ENCODE data around the gene ARL2BP. TPM values are rescaled to one million over a fixed set of nuclear protein-coding genes. Genes with fewer than 3 reads are reported as not detected.

ARL2BP gene
- total RNA-seq, 4 donors from 2014 or later = 48.8 to 67.3 (median 65.0) TPM

DNA sequence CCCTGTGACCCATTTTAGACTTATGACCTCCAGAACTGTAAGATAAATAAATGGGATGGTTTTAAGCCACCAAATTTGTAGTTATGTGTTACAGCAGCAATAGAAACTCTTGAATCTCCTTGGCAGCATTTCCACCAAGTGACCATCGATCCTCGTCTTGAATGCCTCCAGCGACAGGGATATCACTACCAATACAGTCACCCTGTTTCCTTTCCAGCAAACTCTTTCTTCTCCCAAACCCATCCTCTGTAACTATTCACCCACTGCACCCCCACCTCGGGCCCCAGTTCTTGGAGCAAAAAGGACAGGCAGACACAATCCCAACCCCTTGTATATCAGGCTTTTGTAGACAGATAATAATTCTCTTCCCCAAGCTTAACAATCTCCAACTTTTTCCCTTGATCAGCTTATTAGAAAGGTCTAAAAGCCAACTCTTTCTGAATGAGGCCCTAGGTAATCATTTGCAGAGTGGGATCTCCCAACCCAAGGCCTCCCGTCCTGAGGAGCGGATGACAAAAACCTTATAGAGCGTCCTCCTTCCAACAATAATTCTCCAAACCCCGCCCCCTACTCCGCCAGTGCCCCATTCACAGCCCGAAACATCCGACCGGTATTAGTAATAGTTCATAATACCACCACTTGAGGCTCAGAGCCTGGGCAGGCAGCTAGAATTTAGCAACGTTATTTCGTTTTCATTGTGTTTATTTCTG is 54.1 kb downstream of the ARL2BP start:
- ATAC-seq (ENCODE audit: low FRiP score) (peak; percentile 73), DNase-seq (ENCODE audit: low spot score) (peak; percentile 38)
- peak in 1 of 3 donors; percentile 8 for TF ChIP-seq CTCF (IDR thresholded peaks at IDR 0.05)

DNA sequence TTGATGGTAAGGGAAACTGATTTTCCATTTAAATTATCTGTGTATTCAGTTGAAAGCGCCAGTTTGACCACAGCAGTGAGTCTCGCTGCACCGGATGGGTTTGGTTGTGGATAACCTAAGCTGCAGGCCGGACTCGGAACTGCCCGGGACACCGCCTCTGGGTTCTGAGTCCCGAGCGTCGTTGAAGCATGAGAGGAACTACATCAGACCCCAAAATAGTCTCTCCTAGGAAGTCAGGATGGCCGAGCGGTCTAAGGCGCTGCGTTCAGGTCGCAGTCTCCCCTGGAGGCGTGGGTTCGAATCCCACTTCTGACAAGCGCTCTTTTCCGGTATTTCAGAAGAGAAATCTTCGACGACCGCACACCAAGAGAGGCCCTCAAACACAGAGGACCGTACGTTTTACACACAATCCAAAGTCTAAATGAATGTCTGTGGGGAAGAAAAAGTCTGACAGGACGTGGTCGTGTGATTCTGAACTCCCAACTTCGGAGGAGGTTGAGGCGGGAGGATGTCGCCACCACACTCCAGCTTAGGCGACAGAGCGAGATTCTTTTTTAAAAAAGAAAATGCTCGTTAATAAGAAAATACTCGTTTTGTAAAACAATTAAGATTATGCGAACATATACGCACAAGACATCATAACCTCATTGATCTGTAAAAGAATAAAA is 54.8 kb downstream of the ARL2BP start:
- ATAC-seq (ENCODE audit: low FRiP score) = peak; percentile 86
- TF ChIP-seq CTCF (IDR thresholded peaks at IDR 0.05) = peak in 1 of 3 donors; percentile 52
- peak; percentile 79 for DNase-seq (ENCODE audit: low spot score)

DNA sequence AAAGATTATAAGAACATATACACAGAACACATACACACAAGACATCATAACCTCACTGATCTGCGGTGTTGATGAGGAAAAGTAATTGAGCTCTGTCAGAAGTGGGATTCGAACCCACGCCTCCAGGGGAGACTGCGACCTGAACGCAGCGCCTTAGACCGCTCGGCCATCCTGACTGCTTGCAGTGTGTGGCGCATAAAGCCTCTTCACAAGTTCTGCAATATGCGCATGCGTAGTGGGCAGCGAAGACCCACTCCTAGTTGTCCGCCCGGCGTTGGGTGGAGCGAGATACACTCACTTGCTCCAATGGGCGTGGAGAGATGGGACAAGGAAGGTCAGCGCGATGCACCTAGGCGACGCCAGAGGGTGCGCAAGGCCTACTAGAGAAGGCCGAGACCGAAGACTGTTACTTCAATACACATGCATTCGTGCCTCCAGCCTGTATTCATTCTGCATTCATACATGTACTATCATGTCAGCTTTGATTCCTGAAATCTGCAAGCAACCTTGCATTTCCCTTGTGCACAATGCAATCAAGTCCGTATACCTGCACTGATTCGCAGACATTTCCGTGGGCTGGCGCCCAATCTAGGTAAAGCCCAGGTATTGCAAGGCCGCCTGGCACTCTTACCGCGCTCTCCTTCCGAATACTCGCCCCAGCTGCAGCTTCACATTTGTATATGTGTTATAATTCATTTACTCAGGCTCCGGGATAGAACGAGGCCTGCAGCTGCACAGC is 55.5 kb downstream of the ARL2BP start:
- ATAC-seq (ENCODE audit: low FRiP score) (peak; percentile 94), DNase-seq (ENCODE audit: low spot score) (peak; percentile 95)
- peak in 2 of 3 donors; percentile 85 to 88 for TF ChIP-seq CTCF (IDR thresholded peaks at IDR 0.05)

DNA sequence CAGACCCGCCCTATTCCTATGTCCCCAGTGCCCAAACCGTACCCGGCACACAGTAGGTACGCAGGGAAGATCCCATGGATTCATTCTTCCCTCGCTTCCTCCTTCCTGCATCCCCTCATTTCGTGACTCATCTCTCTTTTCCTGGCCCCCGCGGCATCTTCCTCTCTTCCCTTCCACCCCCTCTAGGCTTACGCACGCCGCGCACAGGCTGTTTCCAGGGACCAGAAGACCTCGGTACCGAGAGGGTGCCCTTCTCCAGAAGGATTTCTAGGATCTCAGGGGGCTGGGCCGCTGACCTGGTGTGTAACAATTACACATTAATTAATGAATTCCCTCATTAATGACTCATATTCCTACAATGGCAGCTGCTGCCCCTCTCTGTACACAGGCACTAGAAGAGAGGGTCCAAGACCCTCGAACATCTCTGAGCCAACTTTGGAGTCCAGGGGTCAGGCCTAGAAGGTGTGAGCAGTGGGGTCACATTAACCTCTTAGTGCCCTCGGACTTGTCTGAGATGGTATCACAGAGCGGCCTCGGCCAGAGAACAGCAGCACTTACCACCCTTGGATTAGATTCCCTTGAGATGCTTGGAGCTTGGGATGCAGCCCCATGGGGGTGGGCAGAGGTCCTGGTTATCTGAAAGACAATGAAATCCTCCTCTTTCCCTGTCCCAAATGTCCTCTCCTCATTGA is 56.2 kb downstream of the ARL2BP start:
- DNase-seq (ENCODE audit: low spot score) = no peak
- TF ChIP-seq CTCF (IDR thresholded peaks at IDR 0.05) = no peak
- no peak for ATAC-seq (ENCODE audit: low FRiP score)

Other genes starting within 250 kb of the ARL2BP start
- 10 to 100 TPM; 28.2 to 66.0 (median 45.8) TPM for gene CPNE2, start 152.7 kb upstream of the ARL2BP start, total RNA-seq
- gene PSME3IP1, start 59.2 kb upstream of the ARL2BP start, total RNA-seq = 10 to 100 TPM; 47.1 to 62.6 (median 54.5) TPM
- 10 to 100 TPM; 22.7 to 40.6 (median 28.9) TPM for gene RSPRY1, start 58.9 kb upstream of the ARL2BP start, total RNA-seq
- gene PLLP, start 39.4 kb downstream of the ARL2BP start, total RNA-seq = 10 to 100 TPM in 3 of 4 donors, 1 to 10 TPM in 1; 9.0 to 49.1 (median 12.2) TPM
- 1 to 10 TPM in 1 of 4 donors, not detected in 3; 6.7 TPM for gene CCL22, start 113.5 kb downstream of the ARL2BP start, total RNA-seq
- gene CX3CL1, start 127.2 kb downstream of the ARL2BP start, total RNA-seq = 10 to 100 TPM in 2 of 4 donors, 1 to 10 TPM in 2; 7.1 to 59.7 (median 11.9) TPM
- not detected for gene CCL17, start 159.5 kb downstream of the ARL2BP start, total RNA-seq
- 10 to 100 TPM; 26.4 to 37.2 (median 32.4) TPM for gene CIAPIN1, start 202.1 kb downstream of the ARL2BP start, total RNA-seq
- 10 to 100 TPM; 30.6 to 60.5 (median 44.7) TPM for gene COQ9, start 202.2 kb downstream of the ARL2BP start, total RNA-seq
- 10 to 100 TPM; 82.4 to 89.4 (median 85.4) TPM for gene POLR2C, start 217.4 kb downstream of the ARL2BP start, total RNA-seq
- gene DOK4, start 241.2 kb downstream of the ARL2BP start, total RNA-seq = 10 to 100 TPM in 3 of 4 donors, 1 to 10 TPM in 1; 5.9 to 36.3 (median 12.9) TPM

Data from omental fat pad (tissue), 4 donors.